ENCODE data around the gene PABPN1. TPM values are rescaled to one million over a fixed set of nuclear protein-coding genes. Genes with fewer than 3 reads are reported as not detected.

PABPN1 gene
- total RNA-seq, 3 donors from 2014 or later (not counting 1 experiment from before 2014, with no cell fraction given), result 226 to 261 (median 238) TPM

- peak overlapping the region; percentile 35 for H3K4me3 ChIP-seq (ENCODE audit: low read length)
- no peaks in the 10 kb centered on the region for H3K27me3 ChIP-seq (ENCODE audit: control insufficient read depth, insufficient read depth, low read length)
- Mint-ChIP-seq H3K9me3 (no peaks in the 10 kb centered on the region), H3K4me3 (peak overlapping the region; percentile 90), H3K27me3 (ENCODE audit: low read depth in 2 of 2) (no peaks in the 10 kb centered on the region), H3K4me1 (peaks cover 31 to 35% of the 10 kb centered on the region in 2 donors), H3K27ac (peak overlapping the region; percentile 95 to 96), H3K36me3 (no peaks in the 10 kb centered on the region)
- no peak for TF ChIP-seq CTCF (IDR thresholded peaks at IDR 0.05)
- no peak for DNase-seq
- peaks cover 21% of the 10 kb centered on the region for H3K36me3 ChIP-seq (ENCODE audit: control insufficient read depth, insufficient read depth, low read length)
- H3K27ac ChIP-seq (ENCODE audit: low read length), result peak overlapping the region; percentile 87
- no peaks in the 10 kb centered on the region for H3K9me3 ChIP-seq (ENCODE audit: control insufficient read depth, insufficient read depth, low read length)
- intact Hi-C loops (cut with micrococcal nuclease), result loop anchor here (5.0 to 10.0 kb wide), 2 partner anchors 55 to 403 kb away; partner anchors contain the start of gene RBM23
- peaks cover 23% of the 10 kb centered on the region for H3K4me1 ChIP-seq (ENCODE audit: control insufficient read depth, insufficient read depth, low read length)
- ATAC-seq, result no peak
- 66% methylated on average over 17 of the region's 17 CpGs for WGBS (ENCODE audit: insufficient coverage)
Measured at GRCh38 chr14:23319746-23320583, 1.3 kb upstream of the PABPN1 start.

- peak overlapping the region; percentile 92 for H3K4me3 Mint-ChIP-seq
- peak overlapping the region; percentile 91 for H3K27ac ChIP-seq (ENCODE audit: low read length)
- ATAC-seq (peak in 1 of 3 donors; percentile 1), DNase-seq (peak; percentile 40 to 63)
- intact Hi-C loops (cut with micrococcal nuclease), result loop anchor here (1.0 to 10.0 kb wide), 6 partner anchors 21 to 405 kb away; partner anchors contain the start of genes ACIN1, C14orf119, HOMEZ and NGDN
- peaks cover 31 to 35% of the 10 kb centered on the region in 2 donors for H3K4me1 Mint-ChIP-seq
- H3K27me3 ChIP-seq (ENCODE audit: control insufficient read depth, insufficient read depth, low read length), result no peaks in the 10 kb centered on the region
- H3K36me3 ChIP-seq (ENCODE audit: control insufficient read depth, insufficient read depth, low read length), result peaks cover 28% of the 10 kb centered on the region
- no peaks in the 10 kb centered on the region for H3K36me3 Mint-ChIP-seq
- H3K4me1 ChIP-seq (ENCODE audit: control insufficient read depth, insufficient read depth, low read length), result peaks cover 23% of the 10 kb centered on the region
- peak overlapping the region; percentile 66 for H3K4me3 ChIP-seq (ENCODE audit: low read length)
- peak overlapping the region; percentile 95 to 96 for H3K27ac Mint-ChIP-seq
- H3K9me3 ChIP-seq (ENCODE audit: control insufficient read depth, insufficient read depth, low read length), result no peaks in the 10 kb centered on the region
- no peaks in the 10 kb centered on the region for H3K27me3 Mint-ChIP-seq (ENCODE audit: low read depth in 2 of 2)
- H3K9me3 Mint-ChIP-seq, result no peaks in the 10 kb centered on the region
- no peak for TF ChIP-seq CTCF (IDR thresholded peaks at IDR 0.05)
- WGBS (ENCODE audit: insufficient coverage), result under 1% methylated on average over 55 of the region's 64 CpGs
Measured at GRCh38 chr14:23321572-23322547, 603 bp downstream of the PABPN1 start.

GRCh38 chr14:23322568-23323517 is 1.6 kb downstream of the PABPN1 start:
- no peak for ATAC-seq
- 70% methylated on average over 10 of the region's 10 CpGs for WGBS (ENCODE audit: insufficient coverage)
- H3K4me1 ChIP-seq (ENCODE audit: control insufficient read depth, insufficient read depth, low read length), result peaks cover 23% of the 10 kb centered on the region
- Mint-ChIP-seq H3K27me3 (ENCODE audit: low read depth in 2 of 2) (no peaks in the 10 kb centered on the region), H3K27ac (peak overlapping the region; percentile 95 to 96), H3K36me3 (no peaks in the 10 kb centered on the region), H3K4me1 (peaks cover 31 to 35% of the 10 kb centered on the region in 2 donors), H3K4me3 (peak overlapping the region; percentile 92), H3K9me3 (no peaks in the 10 kb centered on the region)
- H3K36me3 ChIP-seq (ENCODE audit: control insufficient read depth, insufficient read depth, low read length), result peaks cover 28% of the 10 kb centered on the region
- peak overlapping the region; percentile 66 for H3K4me3 ChIP-seq (ENCODE audit: low read length)
- no peaks in the 10 kb centered on the region for H3K27me3 ChIP-seq (ENCODE audit: control insufficient read depth, insufficient read depth, low read length)
- peak overlapping the region; percentile 91 for H3K27ac ChIP-seq (ENCODE audit: low read length)
- no peak for DNase-seq
- intact Hi-C loops (cut with micrococcal nuclease), result loop anchor here (5.0 to 10.0 kb wide), 2 partner anchors 58 to 406 kb away; partner anchors contain the start of gene RBM23
- no peaks in the 10 kb centered on the region for H3K9me3 ChIP-seq (ENCODE audit: control insufficient read depth, insufficient read depth, low read length)
- no peak for TF ChIP-seq CTCF (IDR thresholded peaks at IDR 0.05)
